ENCODE results near the gene FSTL5.

FSTL5 gene

GRCh38 chr4:161444626-161445025, 719.2 kb downstream of the FSTL5 start:
- Histone ChIP-seq H3K9me2 (replicated peaks; ENCODE audit: control insufficient read depth, low read length) (no peaks in the 10 kb centered on the region), H3K79me2 (ENCODE audit: control insufficient read depth, low read length) (no peaks in the 10 kb centered on the region), H3K27ac (ENCODE audit: low read depth, low read length) (no peak overlapping the region), H3K36me3 (ENCODE audit: control insufficient read depth, low read length) (no peaks in the 10 kb centered on the region), H3K4me3 (ENCODE audit: low read length) (no peak overlapping the region), H3K9me3 (ENCODE audit: control insufficient read depth, insufficient read depth, low read length) (no peaks in the 10 kb centered on the region), H3F3A (ENCODE audit: control insufficient read depth, insufficient read depth) (no peaks in the 10 kb centered on the region), H3K4me2 (ENCODE audit: low read length) (no peak overlapping the region), H4K20me1 (ENCODE audit: control insufficient read depth, insufficient read depth, low read depth, low read length) (no peaks in the 10 kb centered on the region), H3K27me3 (ENCODE audit: control insufficient read depth, low read length) (no peaks in the 10 kb centered on the region), H3K4me1 (ENCODE audit: control insufficient read depth, low read length) (no peaks in the 10 kb centered on the region)
- TF ChIP-seq, protein P1, sequence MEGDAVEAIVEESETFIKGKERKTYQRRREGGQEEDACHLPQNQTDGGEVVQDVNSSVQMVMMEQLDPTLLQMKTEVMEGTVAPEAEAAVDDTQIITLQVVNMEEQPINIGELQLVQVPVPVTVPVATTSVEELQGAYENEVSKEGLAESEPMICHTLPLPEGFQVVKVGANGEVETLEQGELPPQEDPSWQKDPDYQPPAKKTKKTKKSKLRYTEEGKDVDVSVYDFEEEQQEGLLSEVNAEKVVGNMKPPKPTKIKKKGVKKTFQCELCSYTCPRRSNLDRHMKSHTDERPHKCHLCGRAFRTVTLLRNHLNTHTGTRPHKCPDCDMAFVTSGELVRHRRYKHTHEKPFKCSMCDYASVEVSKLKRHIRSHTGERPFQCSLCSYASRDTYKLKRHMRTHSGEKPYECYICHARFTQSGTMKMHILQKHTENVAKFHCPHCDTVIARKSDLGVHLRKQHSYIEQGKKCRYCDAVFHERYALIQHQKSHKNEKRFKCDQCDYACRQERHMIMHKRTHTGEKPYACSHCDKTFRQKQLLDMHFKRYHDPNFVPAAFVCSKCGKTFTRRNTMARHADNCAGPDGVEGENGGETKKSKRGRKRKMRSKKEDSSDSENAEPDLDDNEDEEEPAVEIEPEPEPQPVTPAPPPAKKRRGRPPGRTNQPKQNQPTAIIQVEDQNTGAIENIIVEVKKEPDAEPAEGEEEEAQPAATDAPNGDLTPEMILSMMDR (IDR thresholded peaks at IDR 0.05; ENCODE audit: low read depth, low read length, poor library complexity, severe bottlenecking), result no peak
- no peak for TF ChIP-seq EZH2phosphoT487 (IDR thresholded peaks at IDR 0.05; ENCODE audit: borderline replicate concordance, low read length)

GRCh38 chr4:161442921-161443320, 720.9 kb downstream of the FSTL5 start:
- Histone ChIP-seq H3K4me1 (ENCODE audit: control insufficient read depth, low read length) (no peaks in the 10 kb centered on the region), H3K36me3 (ENCODE audit: control insufficient read depth, low read length) (no peaks in the 10 kb centered on the region), H3K9me3 (ENCODE audit: control insufficient read depth, insufficient read depth, low read length) (no peaks in the 10 kb centered on the region), H3K4me2 (ENCODE audit: low read length) (no peak overlapping the region), H3K27me3 (ENCODE audit: control insufficient read depth, low read length) (no peaks in the 10 kb centered on the region), H3K27ac (ENCODE audit: low read depth, low read length) (no peak overlapping the region), H3K79me2 (ENCODE audit: control insufficient read depth, low read length) (no peaks in the 10 kb centered on the region), H3K4me3 (ENCODE audit: low read length) (no peak overlapping the region), H3K9me2 (replicated peaks; ENCODE audit: control insufficient read depth, low read length) (no peaks in the 10 kb centered on the region), H4K20me1 (ENCODE audit: control insufficient read depth, insufficient read depth, low read depth, low read length) (no peaks in the 10 kb centered on the region), H3F3A (ENCODE audit: control insufficient read depth, insufficient read depth) (no peaks in the 10 kb centered on the region)
- TF ChIP-seq EZH2phosphoT487 (IDR thresholded peaks at IDR 0.05; ENCODE audit: borderline replicate concordance, low read length), result no peak
- TF ChIP-seq, protein P1 (IDR thresholded peaks at IDR 0.05; ENCODE audit: low read depth, low read length, poor library complexity, severe bottlenecking), result no peak

- TF ChIP-seq, protein P1 (IDR thresholded peaks at IDR 0.05; ENCODE audit: low read depth, low read length, poor library complexity, severe bottlenecking), result no peak
- TF ChIP-seq EZH2phosphoT487 (IDR thresholded peaks at IDR 0.05; ENCODE audit: borderline replicate concordance, low read length), result no peak
- Histone ChIP-seq H3K36me3 (ENCODE audit: control insufficient read depth, low read length) (no peaks in the 10 kb centered on the region), H3K79me2 (ENCODE audit: control insufficient read depth, low read length) (no peaks in the 10 kb centered on the region), H3K4me2 (ENCODE audit: low read length) (no peak overlapping the region), H3K9me3 (ENCODE audit: control insufficient read depth, insufficient read depth, low read length) (no peaks in the 10 kb centered on the region), H3K4me1 (ENCODE audit: control insufficient read depth, low read length) (no peaks in the 10 kb centered on the region), H3F3A (ENCODE audit: control insufficient read depth, insufficient read depth) (no peaks in the 10 kb centered on the region), H3K4me3 (ENCODE audit: low read length) (no peak overlapping the region), H3K27me3 (ENCODE audit: control insufficient read depth, low read length) (no peaks in the 10 kb centered on the region), H4K20me1 (ENCODE audit: control insufficient read depth, insufficient read depth, low read depth, low read length) (no peaks in the 10 kb centered on the region), H3K9me2 (replicated peaks; ENCODE audit: control insufficient read depth, low read length) (no peaks in the 10 kb centered on the region), H3K27ac (ENCODE audit: low read depth, low read length) (no peak overlapping the region)
Measured at GRCh38 chr4:161438096-161438495, 725.7 kb downstream of the FSTL5 start.

Measured in DOHH2 (cell line).